ENCODE measurements around the gene RAP1GAP. TPM values are rescaled to one million over a fixed set of nuclear protein-coding genes. Genes with fewer than 3 reads are reported as not detected.

Gene RAP1GAP
- total and polyA plus RNA-seq, 9 of the 15 experiments (the other 6 are each of a cell fraction or from before 2014, with no cell fraction given): 0.29 to 30.2 (median 19.2) TPM

GRCh38 chr1:21631944-21632887, 36.9 kb downstream of the RAP1GAP start (continued):
- TF ChIP-seq ZNF639 (CRISPR knock-in tag; conservative IDR thresholded peaks at IDR 0.05 in 1 of 2, IDR thresholded peaks at IDR 0.05 in 1 of 2): peak in 1 of 2 experiments; percentile 91; a peak in 2 of 4 replicates
- TF ChIP-seq POLR2A (conservative IDR thresholded peaks at IDR 0.05): peak; percentile 47; the same call in 1 of the 2 replicates
- no peak for TF ChIP-seq KLF10 (CRISPR knock-in tag; IDR thresholded peaks at IDR 0.05)
- no peak for TF ChIP-seq GABPB2 (CRISPR knock-in tag; conservative IDR thresholded peaks at IDR 0.05)
- peak; percentile 26; the same call in 1 of the 2 replicates for TF ChIP-seq ZC3H11A (IDR thresholded peaks at IDR 0.05; ENCODE audit: low read depth, low read length)
- peak; percentile 65 for TF ChIP-seq POLR2AphosphoS5 (IDR thresholded peaks at IDR 0.05; ENCODE audit: control insufficient read depth, insufficient read depth, low read depth, low read length)
- TF ChIP-seq SRSF9 (IDR thresholded peaks at IDR 0.05; ENCODE audit: borderline replicate concordance, low read depth, low read length): no peak
- TF ChIP-seq CHD7 (IDR thresholded peaks at IDR 0.05; ENCODE audit: low read depth, low read length): no peak
- peak; percentile 99 for TF ChIP-seq DPF2 (IDR thresholded peaks at IDR 0.05)
- TF ChIP-seq ZNF507 (tag; conservative IDR thresholded peaks at IDR 0.05): no peak
- TF ChIP-seq CAMTA2 (CRISPR knock-in tag; conservative IDR thresholded peaks at IDR 0.05): no peak
- peak; percentile 53 for TF ChIP-seq ZBTB7A (IDR thresholded peaks at IDR 0.05; ENCODE audit: borderline replicate concordance, control insufficient read depth, low read depth, low read length)
- TF ChIP-seq MIER1 (IDR thresholded peaks at IDR 0.05; ENCODE audit: low read depth): 0 out of 2 replicates have a peak, but pooled peaks have one; percentile 38
- no peak; the same call in 1 of the 2 replicates for TF ChIP-seq THAP7 (CRISPR knock-in tag; IDR thresholded peaks at IDR 0.05)

Measured in K562 (cell line).